OCI-LY7 (cell line): ENCODE measurements around the gene HERPUD2.

ENCODE experiments used
- EZH2phosphoT487 ChIP-seq: fragments of 200-600 bp; sonication (generic); IDR thresholded peaks from 2 replicates; pipeline ENCODE4 v1.6.1; 2018; ENCODE audit warnings: low read depth, borderline replicate concordance, mild to moderate bottlenecking, mixed run types, antibody characterized with exemption, low read length, moderate library complexity, mixed read lengths
- TF ChIP-seq, protein P1 (sequence below): fragments of 200-600 bp; sonication (generic); conservative IDR thresholded peaks from 2 replicates; pipeline ENCODE4 v1.5.1; 2014; ENCODE audit warnings: mild to moderate bottlenecking, antibody characterized with exemption, low read length, moderate library complexity, mixed read lengths

DNA sequence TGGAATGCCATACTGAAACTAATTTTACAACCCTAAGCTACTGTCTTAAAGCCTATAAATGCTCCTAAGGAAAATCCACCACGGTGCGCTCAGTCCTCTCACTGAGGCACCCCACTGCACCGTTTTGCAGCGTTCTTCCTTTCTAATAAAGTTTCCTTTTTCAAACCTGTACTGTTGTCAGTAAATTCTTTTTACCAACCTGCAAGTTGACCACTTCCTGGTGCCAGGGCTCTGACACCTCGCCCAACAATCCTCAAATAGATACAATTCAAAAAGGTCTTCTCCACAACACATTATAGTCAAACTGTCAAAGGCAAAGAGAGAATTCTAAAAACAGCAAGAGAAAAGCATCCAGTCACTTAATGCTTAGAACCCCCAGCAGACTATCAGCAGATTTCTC lies 42.8 kb downstream of the HERPUD2 start:
- TF ChIP-seq, protein P1, sequence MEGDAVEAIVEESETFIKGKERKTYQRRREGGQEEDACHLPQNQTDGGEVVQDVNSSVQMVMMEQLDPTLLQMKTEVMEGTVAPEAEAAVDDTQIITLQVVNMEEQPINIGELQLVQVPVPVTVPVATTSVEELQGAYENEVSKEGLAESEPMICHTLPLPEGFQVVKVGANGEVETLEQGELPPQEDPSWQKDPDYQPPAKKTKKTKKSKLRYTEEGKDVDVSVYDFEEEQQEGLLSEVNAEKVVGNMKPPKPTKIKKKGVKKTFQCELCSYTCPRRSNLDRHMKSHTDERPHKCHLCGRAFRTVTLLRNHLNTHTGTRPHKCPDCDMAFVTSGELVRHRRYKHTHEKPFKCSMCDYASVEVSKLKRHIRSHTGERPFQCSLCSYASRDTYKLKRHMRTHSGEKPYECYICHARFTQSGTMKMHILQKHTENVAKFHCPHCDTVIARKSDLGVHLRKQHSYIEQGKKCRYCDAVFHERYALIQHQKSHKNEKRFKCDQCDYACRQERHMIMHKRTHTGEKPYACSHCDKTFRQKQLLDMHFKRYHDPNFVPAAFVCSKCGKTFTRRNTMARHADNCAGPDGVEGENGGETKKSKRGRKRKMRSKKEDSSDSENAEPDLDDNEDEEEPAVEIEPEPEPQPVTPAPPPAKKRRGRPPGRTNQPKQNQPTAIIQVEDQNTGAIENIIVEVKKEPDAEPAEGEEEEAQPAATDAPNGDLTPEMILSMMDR = no peak
- TF ChIP-seq EZH2phosphoT487 = no peak
